ENCODE results near the gene C19orf85. TPM values are rescaled to one million over a fixed set of nuclear protein-coding genes. Genes with fewer than 3 reads are reported as not detected.

C19orf85 gene
- total and polyA plus RNA-seq, 2 experiments from 2014 or later, result not detected

- H3K4me2 ChIP-seq (ENCODE audit: unreplicated experiment), result peak overlapping the region; percentile 20
- H4K20me1 ChIP-seq (ENCODE audit: insufficient read depth), result no peaks in the 10 kb centered on the region
- H3K9ac ChIP-seq, result peak overlapping the region; percentile 71; the same call in 1 of the 2 replicates
- no peaks in the 10 kb centered on the region for H3K27me3 ChIP-seq (replicated peaks; ENCODE audit: insufficient read depth)
- no peak overlapping the region for H2AFZ ChIP-seq
- in situ Hi-C loops (cut with MboI), result no loop called here
- no peak for TF ChIP-seq EZH2 (IDR thresholded peaks at IDR 0.05; ENCODE audit: insufficient read depth, poor library complexity, severe bottlenecking)
- TF ChIP-seq EZH2phosphoT487 (IDR thresholded peaks at IDR 0.05; ENCODE audit: insufficient read depth, low read depth), result no peak
- no peaks in the 10 kb centered on the region for H3K9me3 ChIP-seq (ENCODE audit: low read depth)
- H3K79me2 ChIP-seq (ENCODE audit: insufficient read depth), result peaks cover 6% of the 10 kb centered on the region; the same call in 1 of the 2 replicates
- no peaks in the 10 kb centered on the region for H3K36me3 ChIP-seq (ENCODE audit: low read depth)
- no peak for DNase-seq
- H3K4me3 ChIP-seq, result peak overlapping the region; percentile 33
- peaks cover 33% of the 10 kb centered on the region for H3K4me1 ChIP-seq (ENCODE audit: insufficient read depth)
- H3F3A ChIP-seq (ENCODE audit: insufficient read depth), result peaks cover 12% of the 10 kb centered on the region
- no peak overlapping the region for H3K27ac ChIP-seq
- WGBS, 2 experiments (ENCODE audit: low coverage in 1 of 2, low lambda C conversion rate in 2 of 2, missing lambda C conversion rate in 2 of 2), result 49 to 60% methylated on average over 22 to 33 of the region's 36 CpGs
- no peaks in the 10 kb centered on the region for H3K9me2 ChIP-seq (ENCODE audit: insufficient read depth)
These were observed 24.6 kb upstream of the C19orf85 start for GRCh38 chr19:55488986-55489710.

- H3K9me3 ChIP-seq (ENCODE audit: low read depth), result no peaks in the 10 kb centered on the region
- 3% methylated on average over 9 to 21 of the region's 21 CpGs for WGBS, 2 experiments (ENCODE audit: low coverage in 1 of 2, low lambda C conversion rate in 2 of 2, missing lambda C conversion rate in 2 of 2)
- H3K36me3 ChIP-seq (ENCODE audit: low read depth), result no peaks in the 10 kb centered on the region
- TF ChIP-seq EZH2phosphoT487 (IDR thresholded peaks at IDR 0.05; ENCODE audit: insufficient read depth, low read depth) (no peak), EZH2 (IDR thresholded peaks at IDR 0.05; ENCODE audit: insufficient read depth, poor library complexity, severe bottlenecking) (no peak)
- H4K20me1 ChIP-seq (ENCODE audit: insufficient read depth), result no peaks in the 10 kb centered on the region
- peak; percentile 70 for DNase-seq
- H3K9me2 ChIP-seq (ENCODE audit: insufficient read depth), result no peaks in the 10 kb centered on the region
- peak within 1 kb of the TSS; percentile 86 for H3K9ac ChIP-seq
- peak within 1 kb of the TSS; percentile 80 for H3K4me3 ChIP-seq
- H3F3A ChIP-seq (ENCODE audit: insufficient read depth), result peaks cover 12% of the 10 kb centered on the region
- peaks cover 9% of the 10 kb centered on the region; the same call in 1 of the 2 replicates for H3K79me2 ChIP-seq (ENCODE audit: insufficient read depth)
- H3K27ac ChIP-seq, result peak within 1 kb of the TSS; percentile 97
- peak within 1 kb of the TSS; percentile 53 for H2AFZ ChIP-seq
- peaks cover 28% of the 10 kb centered on the region for H3K4me1 ChIP-seq (ENCODE audit: insufficient read depth)
- in situ Hi-C loops (cut with MboI), result no loop called here
- H3K27me3 ChIP-seq (replicated peaks; ENCODE audit: insufficient read depth), result no peaks in the 10 kb centered on the region
- peak within 1 kb of the TSS; percentile 93 for H3K4me2 ChIP-seq (ENCODE audit: unreplicated experiment)
These were observed 23.6 kb upstream of the C19orf85 start, which contains the start of gene SSC5D for GRCh38 chr19:55487924-55488687. Gene SSC5D (plus strand): TSS chr19:55488436. CDS start chr19:55488590, 154 bp downstream.

GRCh38 chr19:55486971-55487923, 22.7 kb upstream of the C19orf85 start:
- H3K4me3 ChIP-seq, result peak overlapping the region; percentile 80
- H3K9ac ChIP-seq, result peak overlapping the region; percentile 86
- H3K36me3 ChIP-seq (ENCODE audit: low read depth), result no peaks in the 10 kb centered on the region
- peak overlapping the region; percentile 97 for H3K27ac ChIP-seq
- peaks cover 9% of the 10 kb centered on the region; the same call in 1 of the 2 replicates for H3K79me2 ChIP-seq (ENCODE audit: insufficient read depth)
- in situ Hi-C loops (cut with MboI), result no loop called here
- H3K4me1 ChIP-seq (ENCODE audit: insufficient read depth), result peaks cover 24% of the 10 kb centered on the region
- peak; percentile 97 for DNase-seq
- no peaks in the 10 kb centered on the region for H3K27me3 ChIP-seq (replicated peaks; ENCODE audit: insufficient read depth)
- WGBS, 2 experiments (ENCODE audit: low coverage in 1 of 2, low lambda C conversion rate in 2 of 2, missing lambda C conversion rate in 2 of 2), result 1 to 4% methylated on average over 26 to 27 of the region's 27 CpGs
- no peaks in the 10 kb centered on the region for H4K20me1 ChIP-seq (ENCODE audit: insufficient read depth)
- H3F3A ChIP-seq (ENCODE audit: insufficient read depth), result peaks cover 12% of the 10 kb centered on the region
- no peaks in the 10 kb centered on the region for H3K9me3 ChIP-seq (ENCODE audit: low read depth)
- H3K9me2 ChIP-seq (ENCODE audit: insufficient read depth), result no peaks in the 10 kb centered on the region
- H2AFZ ChIP-seq, result peak overlapping the region; percentile 34
- TF ChIP-seq EZH2 (IDR thresholded peaks at IDR 0.05; ENCODE audit: insufficient read depth, poor library complexity, severe bottlenecking), result no peak
- no peak for TF ChIP-seq EZH2phosphoT487 (IDR thresholded peaks at IDR 0.05; ENCODE audit: insufficient read depth, low read depth)
- peak overlapping the region; percentile 93 for H3K4me2 ChIP-seq (ENCODE audit: unreplicated experiment)
